CD14-positive monocyte (primary cell): ENCODE data around the gene AKAP12. TPM values are rescaled to one million over a fixed set of nuclear protein-coding genes. Genes with fewer than 3 reads are reported as not detected.

Experiments
- DNase-seq, 3 donors: peaks; one replicate each; pipeline ENCODE4 v3.0.0-alpha.2; 2011 to 2022
- H2AFZ ChIP-seq: 2 replicates; pipeline ENCODE4 v1.6.0; 2012; ENCODE audit warnings: mild to moderate bottlenecking, low read depth, low read length, inconsistent platforms; ENCODE audit not compliant: insufficient read depth, poor library complexity, severe bottlenecking
- H3K27ac ChIP-seq, 2 donors: 1 replicate in 1 of 2; 2 replicates in 1 of 2; pipeline ENCODE4 v1.5.1; 2012 to 2013; ENCODE audit warnings: low read length in 2 of 2, control low read depth in 1 of 2, inconsistent platforms in 1 of 2, low read depth in 1 of 2, mild to moderate bottlenecking in 1 of 2
- H3K27me3 ChIP-seq, 2 donors: one replicate each; pipeline versions ENCODE4 v1.6.0 to v1.6.1; 2011 to 2013; ENCODE audit warnings: low read length in 2 of 2; ENCODE audit not compliant: control insufficient read depth in 2 of 2, insufficient read depth in 2 of 2
- H3K36me3 ChIP-seq, 2 donors: replicated peaks in 1 of 2; 1 replicate in 1 of 2; 2 replicates in 1 of 2; pipeline versions ENCODE4 v1.5.1 to v1.6.1; 2012 to 2013; ENCODE audit warnings: low read length in 2 of 2, control low read depth in 1 of 2, inconsistent platforms in 1 of 2, mild to moderate bottlenecking in 1 of 2; ENCODE audit not compliant: insufficient read depth in 2 of 2, control insufficient read depth in 1 of 2
- H3K4me1 ChIP-seq, 2 donors: 1 replicate in 1 of 2; 2 replicates in 1 of 2; pipeline versions ENCODE4 v1.5.1 to v1.6.1; 2012 to 2013; ENCODE audit warnings: low read length in 2 of 2, control low read depth in 1 of 2, inconsistent platforms in 1 of 2, mild to moderate bottlenecking in 1 of 2, moderate library complexity in 1 of 2; ENCODE audit not compliant: insufficient read depth in 2 of 2, control insufficient read depth in 1 of 2
- H3K4me2 ChIP-seq: replicated peaks from 2 replicates; pipeline ENCODE3; 2012; ENCODE audit warnings: low read length, moderate library complexity, mild to moderate bottlenecking; ENCODE audit not compliant: poor library complexity, severe bottlenecking; ENCODE audit errors: extremely low read depth
- H3K4me3 ChIP-seq, 3 experiments: fragments of 200-600 bp in 1 of 3; sonication (generic) in 1 of 3; replicated peaks in 1 of 3; 1 replicate in 2 of 3; 2 replicates in 1 of 3; pipeline ENCODE4 v1.5.1; 2011 to 2013; ENCODE audit warnings: low read length in 3 of 3, mild to moderate bottlenecking in 3 of 3, control low read depth in 2 of 3, low read depth in 2 of 3, inconsistent platforms in 1 of 3, moderate library complexity in 1 of 3
- H3K79me2 ChIP-seq: 2 replicates; pipeline ENCODE4 v1.6.0; 2012; ENCODE audit warnings: mild to moderate bottlenecking, control low read depth, inconsistent platforms, low read length, moderate library complexity; ENCODE audit not compliant: insufficient read depth
- H3K9ac ChIP-seq: 2 replicates; pipeline ENCODE4 v1.6.0; 2017; ENCODE audit warnings: low read length, mild to moderate bottlenecking; ENCODE audit not compliant: insufficient read depth, poor library complexity, severe bottlenecking
- H3K9me3 ChIP-seq, 2 donors: replicated peaks in 1 of 2; 1 replicate in 1 of 2; 2 replicates in 1 of 2; pipeline versions ENCODE4 v1.5.1 to v1.6.1; 2012 to 2013; ENCODE audit warnings: low read length in 2 of 2, control low read depth in 1 of 2; ENCODE audit not compliant: control insufficient read depth in 1 of 2, insufficient read depth in 1 of 2
- H4K20me1 ChIP-seq: 2 replicates; pipeline ENCODE4 v1.6.0; 2012; ENCODE audit warnings: mild to moderate bottlenecking, low read length, control low read depth, moderate library complexity; ENCODE audit not compliant: insufficient read depth
- H3K27ac Mint-ChIP-seq, 7 donors: one replicate each; pipeline ENCODE4 v1.8.0; 2020; ENCODE audit warnings: mild to moderate bottlenecking in 7 of 7, mixed read lengths in 7 of 7, moderate library complexity in 6 of 7, inconsistent platforms in 2 of 7
- H3K27me3 Mint-ChIP-seq, 3 donors: one replicate each; pipeline ENCODE4 v1.8.0; 2021 to 2022; ENCODE audit warnings: low read depth in 3 of 3, mild to moderate bottlenecking in 3 of 3, mixed read lengths in 3 of 3, moderate library complexity in 3 of 3, inconsistent platforms in 1 of 3
- H3K36me3 Mint-ChIP-seq, 2 donors: one replicate each; pipeline ENCODE4 v1.8.0; 2020; ENCODE audit warnings: mixed read lengths in 2 of 2, inconsistent platforms in 1 of 2, mild to moderate bottlenecking in 1 of 2
- H3K4me1 Mint-ChIP-seq: one replicate; pipeline ENCODE4 v1.8.0; 2020; ENCODE audit warnings: mild to moderate bottlenecking, mixed read lengths
- H3K4me3 Mint-ChIP-seq, 2 donors: one replicate each; pipeline ENCODE4 v1.8.0; 2020; ENCODE audit warnings: mild to moderate bottlenecking in 2 of 2, mixed read lengths in 2 of 2, moderate library complexity in 1 of 2
- H3K9me3 Mint-ChIP-seq, 7 donors: one replicate each; pipeline ENCODE4 v1.8.0; 2020 to 2022; ENCODE audit warnings: mixed read lengths in 7 of 7, mild to moderate bottlenecking in 6 of 7, moderate library complexity in 6 of 7, inconsistent platforms in 2 of 7
- WGBS: methylation state at CpG from one replicate; pipeline ENCODE4 v1.1.5; 2013; ENCODE audit warnings: missing lambda C conversion rate; ENCODE audit not compliant: insufficient coverage; 5-methylcytosine and 5-hydroxymethylcytosine counted together
- intact Hi-C, 2 donors: fragments of 100-400 bp; cut with micrococcal nuclease; formaldehyde crosslinking; loops; one replicate each; pipeline versions ENCODE4 v1.15.0 to v1.15.1; 2023
- polyA plus RNA-seq, 3 donors: library from polyadenylated mRNA; depleted of rRNA in 1 of 3; unstranded in 2 of 3; stranded (reverse) in 1 of 3; fragments of 300-500 nt in 2 of 3; fragments of >200 nt in 1 of 3; fragmentation: Illumina TruSeq in 2 of 3; gene quantifications; 1 replicate in 2 of 3; 2 replicates in 1 of 3; pipeline ENCODE4 v1.2.3, GENCODE V29; 2012 to 2021
- TF ChIP-seq, protein P1 (sequence below): fragments of 200-600 bp; IDR thresholded peaks from one replicate; pipeline ENCODE4 v1.8.0; 2022; ENCODE audit warnings: antibody characterized with exemption, mild to moderate bottlenecking

Gene AKAP12
- polyA plus RNA-seq, 3 donors: 0.01 TPM; not detected in 2

DNA sequence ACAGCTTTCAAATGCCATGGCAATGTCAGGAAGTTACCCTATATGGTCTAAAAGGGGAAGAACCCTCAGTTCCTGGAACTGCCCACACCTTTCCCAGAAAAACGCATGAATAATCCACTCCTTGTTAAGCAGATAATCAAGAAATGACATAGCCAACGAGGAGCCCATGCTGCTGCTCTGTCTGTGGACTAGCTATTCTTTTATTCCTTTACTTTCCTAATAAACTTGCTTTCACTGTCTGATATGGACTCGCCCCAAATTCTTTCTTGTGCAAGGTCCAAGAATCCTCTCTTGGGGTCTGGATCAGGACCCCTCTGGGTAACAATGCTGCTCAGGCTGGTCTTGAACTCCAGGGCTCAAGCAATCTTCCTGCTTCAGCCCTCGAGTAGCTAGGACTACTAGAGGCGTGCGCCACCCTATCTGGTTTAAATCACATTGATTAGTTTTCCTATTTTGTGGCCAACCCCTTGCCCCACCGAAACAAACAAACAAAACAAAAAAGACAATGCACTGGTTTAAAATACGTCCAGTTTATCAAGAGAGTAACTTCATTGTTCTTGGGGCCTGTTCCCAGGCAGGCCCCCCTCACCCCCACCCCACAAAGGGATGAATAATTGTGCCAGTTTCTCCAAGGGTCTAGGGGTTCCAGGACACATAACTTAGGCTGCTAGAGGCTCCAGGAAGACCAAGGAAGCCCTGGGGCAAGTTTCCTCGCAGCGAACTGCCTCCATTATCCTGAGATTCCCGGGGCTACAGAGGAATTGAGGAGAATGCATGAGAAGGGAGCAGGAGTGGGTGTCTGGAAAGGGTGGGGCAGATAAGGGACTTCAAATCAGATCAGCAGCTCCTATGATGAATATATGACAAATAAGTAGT lies 10.1 kb upstream of the AKAP12 start:
- no peaks in the 10 kb centered on the region for H3K4me1 ChIP-seq
- no peaks in the 10 kb centered on the region for H3K36me3 Mint-ChIP-seq
- no peak overlapping the region for H2AFZ ChIP-seq
- no peak overlapping the region for H3K27ac ChIP-seq
- H3K9me3 ChIP-seq: no peaks in the 10 kb centered on the region
- H3K27me3 Mint-ChIP-seq: peaks cover 0 to 10% (median 9%) of the 10 kb centered on the region in 3 donors
- peaks cover 0 to 6% (median 0%) of the 10 kb centered on the region in 7 donors for H3K9me3 Mint-ChIP-seq
- H3K27ac Mint-ChIP-seq: no peak overlapping the region
- no peaks in the 10 kb centered on the region for H4K20me1 ChIP-seq
- no peak for DNase-seq
- no peaks in the 10 kb centered on the region for H3K79me2 ChIP-seq
- peaks cover 0 to 2% of the 10 kb centered on the region in 2 donors for H3K27me3 ChIP-seq
- WGBS: 78% methylated on average over 9 of the region's 11 CpGs
- intact Hi-C loops: no loop called here
- no peak overlapping the region for H3K4me3 ChIP-seq
- TF ChIP-seq, protein P1, sequence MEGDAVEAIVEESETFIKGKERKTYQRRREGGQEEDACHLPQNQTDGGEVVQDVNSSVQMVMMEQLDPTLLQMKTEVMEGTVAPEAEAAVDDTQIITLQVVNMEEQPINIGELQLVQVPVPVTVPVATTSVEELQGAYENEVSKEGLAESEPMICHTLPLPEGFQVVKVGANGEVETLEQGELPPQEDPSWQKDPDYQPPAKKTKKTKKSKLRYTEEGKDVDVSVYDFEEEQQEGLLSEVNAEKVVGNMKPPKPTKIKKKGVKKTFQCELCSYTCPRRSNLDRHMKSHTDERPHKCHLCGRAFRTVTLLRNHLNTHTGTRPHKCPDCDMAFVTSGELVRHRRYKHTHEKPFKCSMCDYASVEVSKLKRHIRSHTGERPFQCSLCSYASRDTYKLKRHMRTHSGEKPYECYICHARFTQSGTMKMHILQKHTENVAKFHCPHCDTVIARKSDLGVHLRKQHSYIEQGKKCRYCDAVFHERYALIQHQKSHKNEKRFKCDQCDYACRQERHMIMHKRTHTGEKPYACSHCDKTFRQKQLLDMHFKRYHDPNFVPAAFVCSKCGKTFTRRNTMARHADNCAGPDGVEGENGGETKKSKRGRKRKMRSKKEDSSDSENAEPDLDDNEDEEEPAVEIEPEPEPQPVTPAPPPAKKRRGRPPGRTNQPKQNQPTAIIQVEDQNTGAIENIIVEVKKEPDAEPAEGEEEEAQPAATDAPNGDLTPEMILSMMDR: no peak
- H3K9ac ChIP-seq: no peak overlapping the region
- H3K4me1 Mint-ChIP-seq: no peaks in the 10 kb centered on the region
- no peaks in the 10 kb centered on the region for H3K36me3 ChIP-seq
- H3K4me3 Mint-ChIP-seq: no peak overlapping the region
- H3K4me2 ChIP-seq: no peak overlapping the region

DNA sequence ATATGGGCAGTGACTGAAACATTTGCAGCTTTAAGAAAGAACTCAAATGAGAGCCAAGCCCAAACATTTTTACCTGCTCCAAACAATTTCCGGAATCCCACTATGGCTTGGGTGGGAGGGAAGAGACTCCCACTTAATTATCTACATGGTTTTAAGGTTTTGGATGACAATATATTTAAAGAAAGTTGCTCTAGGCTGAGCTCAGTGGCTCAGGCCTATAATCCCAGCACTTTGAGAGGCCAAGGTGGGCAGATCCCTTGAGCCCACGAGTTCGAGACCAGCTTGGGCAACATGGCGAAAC lies 9.5 kb upstream of the AKAP12 start:
- H4K20me1 ChIP-seq: no peaks in the 10 kb centered on the region
- Mint-ChIP-seq H3K4me1 (no peaks in the 10 kb centered on the region), H3K27me3 (peaks cover 3 to 12% (median 10%) of the 10 kb centered on the region in 3 donors), H3K36me3 (no peaks in the 10 kb centered on the region), H3K4me3 (no peak overlapping the region), H3K9me3 (peaks cover 0 to 6% (median 0%) of the 10 kb centered on the region in 7 donors), H3K27ac (no peak overlapping the region)
- TF ChIP-seq, protein P1: no peak
- no peak overlapping the region for H3K9ac ChIP-seq
- no peaks in the 10 kb centered on the region for H3K79me2 ChIP-seq
- peaks cover 0 to 2% of the 10 kb centered on the region in 2 donors for H3K27me3 ChIP-seq
- WGBS: 97% methylated on average over 3 of the region's 4 CpGs
- H3K4me2 ChIP-seq: no peak overlapping the region
- no peak for DNase-seq
- H3K36me3 ChIP-seq: no peaks in the 10 kb centered on the region
- H3K9me3 ChIP-seq: no peaks in the 10 kb centered on the region
- no peaks in the 10 kb centered on the region for H3K4me1 ChIP-seq
- H2AFZ ChIP-seq: no peak overlapping the region
- intact Hi-C loops: no loop called here
- no peak overlapping the region for H3K27ac ChIP-seq
- no peak overlapping the region for H3K4me3 ChIP-seq
